Stimulated activated naive CD8-positive, alpha-beta T cell treated with anti-CD3 and anti-CD28 coated beads, Interleukin-15, Interleukin-2, amounts not matched to agents 100 U/mL and 50 U/mL, for 24 hours (primary cell): ENCODE data around the gene DTNB.
"Not testable (repeated sequence)": the region's sequence is repeated elsewhere in the genome, so short reads cannot be mapped to it uniquely, and the experiment has no call there.

ENCODE experiments used
- ATAC-seq: fragments of 150-1000 bp; cut with Tn5 transposase; one replicate; pipeline ENCODE4 v1.10.0; 2021
- DNase-seq: peaks from one replicate; pipeline ENCODE4 v3.0.0; 2021

DTNB gene

DNA sequence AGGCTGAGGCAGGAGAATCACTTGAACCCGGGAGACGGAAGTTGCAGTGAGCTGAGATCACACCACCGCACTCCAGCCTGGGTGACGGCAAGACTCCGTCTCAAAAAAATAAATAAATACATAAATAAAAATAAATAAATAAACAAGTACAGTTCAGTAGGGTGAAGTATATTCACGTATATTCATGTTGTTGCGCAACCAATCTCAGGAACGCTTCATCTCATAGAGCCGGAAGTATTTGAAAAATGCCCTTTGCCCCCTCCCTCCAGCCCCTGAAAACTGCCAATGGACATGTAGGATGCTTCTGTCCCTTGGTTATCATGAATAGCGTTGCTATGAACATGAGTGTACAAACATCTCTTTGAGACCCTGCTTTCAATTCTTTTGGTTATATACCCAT lies 132.0 kb downstream of the DTNB start:
- ATAC-seq (no peak), DNase-seq (no peak)

DNA sequence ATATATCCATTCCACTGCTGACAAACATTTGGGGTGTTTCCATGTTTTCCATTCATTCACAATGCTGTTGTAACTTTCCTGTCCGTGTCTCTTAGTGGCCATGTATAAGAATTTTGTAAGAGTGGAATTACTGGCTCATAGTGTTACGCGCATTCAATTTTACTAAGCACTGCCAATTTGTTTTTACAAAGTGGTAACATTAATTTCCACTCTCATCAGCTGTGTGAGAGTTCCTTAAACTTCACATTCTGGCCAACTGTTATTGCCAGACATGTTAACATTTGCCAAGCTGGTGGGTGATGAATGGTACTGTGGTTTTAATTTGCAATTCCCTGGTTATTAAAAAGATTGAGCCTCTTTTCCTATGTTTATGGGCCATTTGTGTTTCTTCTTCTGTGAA lies 134.2 kb downstream of the DTNB start:
- no peak for ATAC-seq

DNA sequence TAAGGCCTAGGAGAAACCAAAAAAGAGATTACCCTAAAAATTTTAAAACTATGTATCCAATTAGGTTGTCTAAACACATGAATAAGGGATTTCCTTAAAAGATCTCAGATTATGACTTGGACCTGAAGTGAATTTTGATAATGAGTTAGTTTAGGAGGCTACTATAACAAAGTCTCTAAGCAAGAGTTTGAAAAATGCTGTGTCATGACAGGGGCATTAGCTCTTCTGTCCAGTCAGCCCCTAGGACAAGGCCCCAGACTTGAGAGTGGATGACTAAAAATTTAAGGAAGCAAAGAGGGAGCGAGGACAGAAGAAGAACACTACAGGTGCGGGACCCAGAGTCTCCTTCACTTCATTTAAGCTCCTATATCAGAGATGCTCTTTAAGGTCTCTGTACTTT lies 135.9 kb downstream of the DTNB start:
- ATAC-seq = no peak
- DNase-seq = no peak

More for the DNA sequence above, 134.2 kb downstream of the DTNB start:
- no peak for DNase-seq

DNA sequence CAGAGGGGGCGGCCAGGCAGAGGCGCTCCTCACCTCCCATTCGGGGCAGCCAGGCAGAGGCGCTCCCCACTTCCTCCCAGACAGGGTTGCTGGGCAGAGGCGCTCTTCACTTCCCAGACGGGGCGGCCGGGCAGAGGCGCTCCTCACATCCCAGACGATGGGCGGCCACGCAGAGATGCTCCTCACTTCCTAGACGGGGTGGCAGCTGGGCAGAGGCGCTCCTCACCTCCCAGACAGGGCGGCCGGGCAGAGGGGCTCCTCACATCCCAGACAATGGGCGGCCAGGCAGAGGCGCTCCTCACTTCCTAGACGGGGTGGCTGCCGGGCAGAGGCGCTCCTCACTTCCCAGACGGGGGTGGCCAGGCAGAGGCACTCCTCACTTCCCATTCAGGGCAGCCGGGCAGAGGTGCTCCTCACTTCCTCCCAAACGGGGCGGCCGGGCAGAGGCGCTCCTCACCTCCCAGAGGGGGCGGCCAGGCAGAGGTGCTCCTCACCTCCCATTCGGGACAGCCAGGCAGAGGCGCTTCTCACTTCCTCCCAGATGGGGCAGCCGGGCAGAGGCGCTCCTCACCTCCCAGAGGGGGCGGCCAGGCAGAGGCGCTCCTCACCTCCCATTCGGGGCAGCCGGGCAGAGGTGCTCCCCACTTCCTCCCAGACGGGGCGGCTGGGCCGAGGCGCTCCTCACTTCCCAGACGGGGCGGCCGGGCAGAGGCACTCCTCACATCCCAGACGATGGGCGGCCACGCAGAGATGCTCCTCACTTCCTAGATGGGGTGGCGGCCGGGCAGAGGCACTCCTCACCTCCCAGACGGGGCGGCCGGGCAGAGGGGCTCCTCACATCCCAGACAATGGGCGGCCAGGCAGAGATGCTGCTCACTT lies 137.7 kb downstream of the DTNB start:
- not testable (repeated sequence) for ATAC-seq, DNase-seq

DNA sequence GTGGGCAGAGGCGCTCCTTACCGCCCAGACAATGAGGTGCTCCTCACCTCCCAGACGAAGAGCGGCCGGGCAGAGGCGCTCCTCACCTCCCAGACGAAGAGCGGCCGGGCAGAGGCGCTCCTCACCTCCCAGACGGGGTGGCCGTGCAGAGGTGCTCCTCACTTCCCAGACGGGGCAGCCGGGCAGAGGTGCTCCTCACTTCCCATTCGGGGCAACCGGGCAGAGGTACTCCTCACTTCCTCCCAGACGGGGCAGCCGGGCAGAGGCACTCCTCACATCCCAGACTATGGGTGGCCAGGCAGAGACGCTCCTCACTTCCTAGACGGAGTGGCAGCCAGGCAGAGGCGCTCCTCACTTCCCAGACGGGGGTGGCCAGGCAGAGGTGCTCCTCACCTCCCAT lies 138.4 kb downstream of the DTNB start:
- not testable (repeated sequence) for ATAC-seq, DNase-seq

DNA sequence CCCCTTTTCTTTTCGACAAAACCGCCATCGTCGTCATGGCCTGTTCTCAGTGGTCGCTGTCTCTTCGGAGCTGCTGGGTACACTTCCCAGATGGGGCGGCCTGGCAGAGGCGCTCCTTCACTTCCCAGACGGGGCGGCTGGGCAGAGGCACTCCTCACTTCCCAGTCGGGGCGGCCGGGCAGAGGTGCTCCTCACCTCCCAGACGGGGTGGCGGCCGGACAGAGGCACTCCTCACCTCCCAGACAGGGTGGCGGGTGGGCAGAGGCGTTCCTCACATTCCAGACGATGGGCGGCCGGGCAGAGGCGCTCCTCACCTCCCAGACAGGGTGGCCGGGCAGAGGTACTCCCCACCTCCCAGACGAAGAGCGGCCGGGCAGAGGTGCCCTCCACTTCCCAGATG lies 138.9 kb downstream of the DTNB start:
- ATAC-seq = no peak
- DNase-seq = no peak

DNA sequence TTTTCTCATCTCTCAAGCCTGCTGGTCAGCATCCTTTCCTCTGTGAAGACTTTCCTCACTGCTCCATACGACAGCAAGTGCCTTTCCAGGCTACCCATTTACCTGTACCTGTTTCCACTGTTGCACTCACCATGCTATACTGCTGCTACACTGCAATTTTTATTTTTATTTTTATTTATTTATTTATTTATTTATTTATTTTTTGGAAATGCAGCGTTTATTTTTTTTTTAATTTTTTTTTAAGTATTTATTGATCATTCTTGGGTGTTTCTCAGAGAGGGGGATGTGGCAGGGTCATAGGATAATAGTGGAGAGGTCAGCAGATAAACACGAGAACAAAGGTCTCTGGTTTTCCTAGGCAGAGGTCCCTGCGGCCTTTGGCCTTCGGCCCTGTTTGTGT lies 139.6 kb downstream of the DTNB start:
- ATAC-seq, DNase-seq: not testable (repeated sequence)

DNA sequence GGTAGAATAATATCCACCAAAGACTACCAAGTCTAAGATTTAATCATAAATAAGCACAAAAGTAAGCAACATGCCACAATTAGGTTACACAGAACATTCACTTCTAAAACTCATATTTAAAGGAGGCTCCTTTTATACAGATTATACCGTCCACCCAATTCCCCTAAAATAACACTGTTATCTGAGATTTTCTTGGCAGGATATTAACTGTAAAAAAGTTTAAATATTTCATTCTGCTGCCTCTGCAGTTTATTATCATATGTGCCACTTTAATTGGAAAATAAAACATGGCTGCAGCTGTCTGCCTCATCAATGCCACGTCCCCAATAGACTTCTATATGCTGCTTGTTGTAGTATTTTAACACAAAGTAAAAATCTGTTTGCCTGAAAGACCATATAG lies 140.9 kb downstream of the DTNB start:
- ATAC-seq (no peak), DNase-seq (no peak)

DNA sequence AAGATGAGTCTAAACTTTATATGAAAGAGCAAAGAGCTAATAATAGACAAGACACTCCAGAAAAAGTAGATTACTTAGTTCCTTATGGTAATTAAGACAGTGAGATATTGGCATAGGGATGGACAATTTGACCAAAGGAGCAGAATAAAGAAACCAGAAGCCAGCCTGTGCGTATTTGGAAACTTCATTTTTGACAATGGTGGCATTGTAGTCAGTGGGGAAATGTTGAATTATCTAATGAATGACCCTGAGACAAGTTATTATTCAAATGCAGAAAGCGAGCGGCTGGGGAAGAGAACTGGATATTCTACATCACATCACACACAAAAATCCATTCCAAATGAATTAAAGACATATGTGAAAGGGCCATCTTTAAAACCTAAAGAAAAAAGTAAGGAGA lies 144.3 kb downstream of the DTNB start:
- DNase-seq (no peak), ATAC-seq (no peak)

DNA sequence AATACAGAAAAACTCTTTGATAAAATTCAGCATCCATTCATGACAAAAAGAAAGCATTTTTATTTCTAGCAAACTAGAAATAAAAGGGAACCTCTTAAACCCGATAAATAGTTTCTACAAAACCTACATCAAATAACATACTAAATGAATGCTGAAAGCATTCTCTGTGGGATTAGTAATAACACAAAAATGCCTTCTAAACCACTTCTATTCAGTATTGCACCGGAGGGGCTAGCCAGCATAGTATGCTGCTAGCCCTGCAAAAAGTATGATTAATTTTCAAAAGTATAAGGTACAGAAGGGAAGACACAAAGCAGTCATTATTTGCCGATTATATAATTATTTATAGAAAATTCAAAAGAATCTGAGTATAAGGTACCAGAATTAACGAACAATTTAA lies 145.2 kb downstream of the DTNB start:
- DNase-seq = no peak
- ATAC-seq = no peak

DNA sequence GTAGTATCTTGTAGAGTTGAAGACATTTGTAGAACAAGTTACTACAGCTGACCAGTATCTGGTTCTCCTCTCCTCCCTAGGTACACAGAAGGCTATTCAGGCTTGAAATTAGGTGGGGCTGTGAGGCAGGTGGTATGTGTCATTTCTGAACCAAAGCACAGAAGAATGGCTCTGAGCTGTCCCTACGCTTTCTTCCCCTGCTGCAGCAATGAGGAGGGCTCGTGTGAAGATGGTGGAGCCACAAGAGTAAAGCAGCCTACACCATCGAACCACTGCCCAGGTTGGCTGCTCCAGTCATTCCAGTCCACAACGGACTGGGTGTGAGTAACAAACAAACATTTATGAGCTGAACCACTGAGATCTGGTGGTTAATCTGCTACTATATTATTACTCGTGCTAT lies 148.9 kb downstream of the DTNB start:
- DNase-seq (no peak), ATAC-seq (no peak)

DNA sequence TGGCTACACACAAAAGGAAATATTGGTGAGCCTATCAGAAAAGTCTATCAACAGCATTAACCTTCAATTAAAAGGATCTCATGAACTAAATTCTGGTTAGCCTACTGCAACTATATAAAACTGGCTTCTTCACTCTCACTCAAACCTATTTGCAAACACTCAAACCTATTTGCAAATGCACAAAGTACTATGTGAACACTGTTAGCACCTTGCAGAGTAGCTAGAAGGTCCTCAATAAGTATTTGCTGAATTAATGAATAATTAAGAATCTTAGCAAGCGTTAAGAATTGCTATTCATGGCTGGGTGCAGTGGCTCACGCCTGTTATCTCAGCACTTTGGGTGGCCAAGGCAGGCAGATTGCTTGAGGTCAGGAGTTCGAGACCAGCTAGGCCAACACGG lies 150.3 kb downstream of the DTNB start:
- ATAC-seq (no peak), DNase-seq (no peak)

DNA sequence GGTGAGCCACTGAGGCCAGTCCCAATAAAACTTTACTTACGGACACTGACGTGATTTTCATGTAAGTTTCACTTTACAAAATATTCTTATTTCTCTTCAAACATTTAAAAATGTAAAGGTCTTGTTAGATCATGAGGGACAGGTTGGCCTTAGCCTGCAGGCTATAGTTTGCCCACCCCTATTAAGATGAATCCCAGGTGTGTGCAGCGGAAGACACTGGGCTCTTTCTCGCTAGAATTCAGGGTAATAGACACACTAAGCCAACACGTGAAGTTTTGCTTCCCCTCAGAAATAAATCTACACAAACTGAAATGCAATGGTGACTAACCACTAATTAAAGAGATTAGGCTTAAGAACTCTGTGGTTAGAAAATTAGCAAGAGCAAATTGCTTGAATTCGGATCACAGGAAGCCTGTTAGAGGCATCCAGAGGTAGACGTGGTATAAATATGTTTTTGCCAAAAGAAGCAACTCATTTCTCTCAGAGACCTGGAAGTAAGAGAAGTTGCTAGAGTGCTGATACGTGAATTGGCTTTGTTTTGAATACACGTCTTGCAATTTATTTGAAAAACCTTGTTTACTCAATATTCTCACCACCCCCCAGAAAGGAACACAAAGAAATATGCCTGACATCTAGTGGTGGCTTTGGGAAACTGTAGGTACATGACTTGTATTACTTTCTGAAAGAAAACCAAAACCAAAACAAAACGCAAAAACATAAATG lies 151.6 kb downstream of the DTNB start:
- peak; percentile 11 for DNase-seq
- peak; percentile 83 for ATAC-seq

DNA sequence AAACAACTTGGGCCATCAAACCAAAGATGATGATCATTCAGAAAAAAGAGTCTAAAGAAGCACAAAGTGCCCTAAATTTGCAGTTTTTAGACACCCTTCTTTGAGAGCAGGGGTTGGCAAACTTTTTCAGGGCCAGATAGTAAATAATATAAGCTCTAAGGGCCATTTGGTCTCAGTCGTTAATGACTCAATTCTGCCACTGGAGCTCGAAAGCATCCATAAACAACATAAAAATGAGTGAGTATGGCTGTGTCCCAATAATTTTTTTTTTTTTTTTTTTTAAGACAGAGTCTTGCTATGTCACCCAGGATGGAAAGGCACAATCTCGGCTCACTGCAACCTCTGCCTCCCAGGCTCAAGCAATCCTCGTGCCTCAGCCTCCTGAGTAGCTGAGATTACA lies 152.3 kb downstream of the DTNB start:
- ATAC-seq (no peak), DNase-seq (no peak)

DNA sequence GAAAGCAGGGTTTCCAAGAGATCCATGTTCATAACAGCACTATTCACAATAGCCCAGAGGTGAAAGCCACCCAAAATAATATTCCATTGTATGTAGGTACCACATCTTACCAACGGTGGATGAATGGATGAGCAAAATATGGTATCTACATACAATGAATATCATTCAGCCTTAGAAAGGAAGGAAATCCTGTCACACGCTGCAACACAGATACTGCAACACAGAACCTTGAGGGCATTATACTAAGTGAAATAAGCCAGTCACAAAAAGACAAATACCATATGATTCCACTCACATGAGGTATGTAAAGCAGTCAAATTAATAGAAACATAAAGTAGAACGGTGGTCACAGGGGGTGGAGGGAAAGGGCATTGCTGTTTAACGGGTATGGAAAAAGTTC lies 155.7 kb downstream of the DTNB start:
- DNase-seq (no peak), ATAC-seq (no peak)

DNA sequence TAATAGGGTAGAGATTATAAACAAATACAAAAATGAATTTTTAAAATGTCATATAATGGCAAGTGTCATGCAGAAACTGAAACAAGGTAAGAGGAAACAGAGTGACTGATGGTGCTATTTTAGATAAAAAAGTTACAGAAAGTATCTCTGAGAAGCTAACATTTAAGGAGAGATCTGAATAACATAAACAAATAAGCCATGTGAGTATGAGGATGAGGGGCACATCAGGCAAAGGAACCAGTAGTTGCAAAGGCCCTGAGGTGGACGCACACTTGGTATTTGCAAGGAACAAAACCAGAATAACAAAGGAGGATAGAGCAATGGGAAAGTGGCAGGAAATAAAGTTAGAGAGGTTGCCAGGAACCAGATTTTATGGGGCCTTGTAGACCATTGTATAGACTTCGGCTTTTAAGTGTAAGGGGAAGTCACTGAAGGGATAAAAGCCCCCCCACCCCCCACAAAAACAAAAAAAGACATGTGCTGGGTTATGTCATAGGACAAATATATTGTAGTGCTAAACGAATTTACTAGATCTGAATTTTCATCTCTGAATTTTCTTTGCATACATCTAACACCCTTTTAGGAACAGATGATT lies 159.2 kb downstream of the DTNB start:
- ATAC-seq = no peak
- no peak for DNase-seq

DNA sequence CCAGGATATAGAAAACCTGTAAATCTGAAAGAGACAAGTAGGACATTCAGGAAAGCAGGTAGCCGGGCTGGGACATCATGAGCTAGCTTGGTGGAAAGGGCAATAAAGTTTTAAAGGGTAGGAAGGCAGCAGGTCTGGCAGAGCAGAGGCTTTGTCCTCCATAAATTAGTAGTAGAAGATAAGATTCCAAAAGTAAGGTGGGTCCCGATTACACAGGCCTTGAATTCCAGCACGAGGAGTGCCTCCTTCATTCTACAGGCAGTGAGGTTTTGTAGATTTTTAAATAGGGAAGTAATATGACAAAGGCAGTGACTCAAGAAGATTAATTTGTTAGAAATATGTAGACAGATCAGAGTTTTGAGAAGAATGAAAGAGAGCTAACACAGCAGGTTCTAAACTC lies 160.7 kb downstream of the DTNB start:
- no peak for DNase-seq
- ATAC-seq = no peak

DNA sequence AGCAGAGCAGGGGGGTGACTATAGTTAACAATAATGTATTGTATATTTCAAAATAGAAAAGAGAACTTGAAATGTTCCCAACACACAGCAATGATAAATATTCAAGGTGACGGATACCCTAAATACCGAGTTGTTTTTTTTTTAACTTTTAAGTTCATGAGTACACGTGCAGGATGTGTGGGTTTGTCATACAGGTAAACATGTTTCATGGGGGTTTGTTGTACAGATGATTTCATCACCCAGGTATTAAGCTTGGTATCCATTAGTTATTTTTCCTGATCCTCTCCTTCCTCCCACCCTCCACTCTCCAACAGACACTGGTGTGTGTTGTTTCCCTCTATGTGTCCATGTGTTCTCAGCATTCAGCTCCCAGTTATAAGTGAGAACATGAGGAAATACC lies 167.2 kb downstream of the DTNB start:
- ATAC-seq = no peak

DNA sequence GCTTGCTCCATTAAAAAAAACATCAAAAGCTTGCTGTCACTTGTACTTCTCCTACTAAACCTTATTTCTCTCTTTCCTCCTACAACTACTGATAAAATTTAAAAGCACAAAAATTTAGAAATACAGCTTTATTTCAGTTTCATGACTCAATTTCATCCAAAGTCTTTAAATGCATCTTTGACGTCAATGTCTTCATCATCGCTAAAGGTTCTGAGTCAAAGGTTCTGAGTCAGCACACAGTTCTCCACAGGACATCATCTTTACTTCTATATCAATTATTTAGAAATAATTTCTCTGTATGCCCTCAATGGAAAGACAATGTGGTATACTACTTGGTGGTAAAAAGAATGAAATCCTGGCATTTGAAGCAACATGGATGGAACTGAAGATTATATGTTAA lies 167.8 kb downstream of the DTNB start:
- ATAC-seq = no peak
- DNase-seq = no peak

More for the DNA sequence above, 167.2 kb downstream of the DTNB start:
- no peak for DNase-seq

DNA sequence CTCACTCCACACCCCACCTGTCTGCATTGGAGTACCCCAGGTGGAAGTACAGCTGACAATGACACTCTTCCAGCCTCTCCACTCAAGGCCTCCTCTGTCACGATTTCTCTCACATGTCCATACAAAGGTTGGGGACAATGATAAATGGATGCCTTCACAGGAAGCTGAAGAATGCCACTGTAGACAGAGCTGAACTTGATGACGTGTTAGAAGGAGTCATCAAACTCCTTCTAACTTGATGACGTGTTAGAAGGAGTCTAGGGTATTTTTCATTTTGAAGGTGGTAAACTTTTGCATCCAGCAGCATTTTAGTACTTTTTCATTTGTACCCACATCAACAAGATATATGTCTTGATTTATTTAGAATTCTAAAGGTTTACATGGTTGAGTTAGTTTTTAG lies 168.2 kb downstream of the DTNB start:
- ATAC-seq (no peak), DNase-seq (no peak)

DNA sequence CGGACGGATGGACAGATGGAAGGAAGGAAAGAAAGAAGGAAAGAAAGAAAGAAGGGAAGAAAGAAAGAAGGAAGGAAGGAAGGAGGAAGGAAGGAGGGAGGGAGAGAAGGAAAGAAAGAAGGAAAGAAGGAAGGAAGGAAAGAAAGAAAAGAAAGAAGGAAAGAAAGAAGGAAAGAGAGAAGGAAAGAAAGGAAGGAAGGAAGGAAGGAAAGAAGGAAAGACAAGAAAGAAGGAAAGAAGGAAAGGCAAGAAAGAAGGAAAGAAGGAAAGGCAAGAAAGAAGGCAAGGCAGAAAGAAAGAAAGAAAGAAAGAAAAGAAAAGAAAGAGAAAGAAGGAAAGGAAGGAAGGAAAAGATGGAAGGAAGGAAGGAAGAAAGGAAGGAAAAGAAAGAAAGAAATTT lies 169.1 kb downstream of the DTNB start:
- ATAC-seq (no peak), DNase-seq (no peak)

DNA sequence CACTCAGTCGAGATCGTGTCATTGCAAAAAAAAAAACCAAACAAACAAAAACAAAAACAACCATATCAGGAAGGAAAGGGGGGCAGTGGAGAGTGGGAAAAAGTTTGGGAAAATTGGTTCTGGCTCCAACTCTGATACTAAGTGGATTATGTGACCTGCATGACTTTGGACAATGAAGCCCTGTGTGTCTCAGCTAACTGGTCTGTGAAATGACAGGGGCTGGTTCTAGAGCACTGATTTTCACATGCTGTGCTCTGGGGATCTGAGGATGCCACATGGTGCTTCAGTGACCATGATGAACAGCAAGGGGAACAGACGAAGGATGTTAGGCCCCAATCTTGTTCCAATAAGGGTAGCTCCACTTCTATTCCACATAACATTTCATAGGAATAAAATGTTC lies 174.2 kb downstream of the DTNB start:
- DNase-seq (no peak), ATAC-seq (no peak)

DNA sequence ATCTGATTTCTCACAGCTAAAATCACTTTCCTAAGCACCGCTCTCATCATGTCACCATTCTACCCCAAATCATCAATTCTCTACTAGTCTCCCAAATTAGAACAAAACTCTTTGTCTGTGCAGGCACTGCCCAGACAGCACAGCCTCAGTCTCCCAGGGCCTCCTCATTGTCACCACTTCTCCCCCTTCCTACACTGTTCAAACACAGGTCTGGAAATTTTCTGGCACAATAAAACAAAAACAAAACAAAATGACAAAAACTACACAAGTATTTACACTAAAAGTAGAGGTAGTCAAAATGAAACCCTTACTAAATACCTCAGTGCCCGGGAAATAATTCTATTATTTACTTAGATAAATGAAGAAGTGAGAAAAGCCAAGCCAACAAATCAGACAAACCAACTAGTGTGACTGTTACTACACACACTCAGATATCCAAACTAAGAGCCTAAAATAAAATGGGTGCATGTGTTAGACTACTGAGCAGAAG lies 175.4 kb downstream of the DTNB start:
- ATAC-seq (no peak), DNase-seq (no peak)
